ENCODE data around the gene ACACB. TPM values are rescaled to one million over a fixed set of nuclear protein-coding genes. Genes with fewer than 3 reads are reported as not detected.

Gene ACACB
- polyA plus RNA-seq, 2 of the 4 experiments (the other 2 are of a cell fraction): 6.8 to 7.6 TPM

DNA sequence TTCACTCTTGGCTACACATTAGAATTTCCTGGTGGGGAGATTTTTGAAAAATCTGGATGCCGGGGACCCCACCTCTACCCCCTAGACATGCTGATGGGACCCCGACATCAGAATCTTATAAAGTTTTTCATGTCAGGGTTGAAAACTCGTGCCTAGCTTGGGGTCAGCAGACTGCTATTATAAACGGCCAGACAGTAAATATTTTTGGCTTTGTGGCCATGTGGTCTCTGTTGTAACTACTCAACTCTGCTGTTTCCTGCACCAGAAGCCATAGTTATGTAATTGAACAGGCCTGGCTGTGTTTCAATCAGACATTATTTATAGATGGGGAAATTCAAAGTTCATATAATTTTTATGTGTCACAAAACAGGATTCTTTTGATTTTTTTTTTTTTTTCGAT lies 41.6 kb downstream of the ACACB start:
- CTCF ChIA-PET: interaction anchor here (0.7 kb wide), 1 partner anchor 33 kb away, joined by 3 read pairs; no protein-coding TSS in a partner anchor
- TF ChIP-seq POLR2A (IDR thresholded peaks at IDR 0.05; ENCODE audit: low read length) (no peak), TFCP2L1 (CRISPR knock-in tag; IDR thresholded peaks at IDR 0.05) (no peak)

DNA sequence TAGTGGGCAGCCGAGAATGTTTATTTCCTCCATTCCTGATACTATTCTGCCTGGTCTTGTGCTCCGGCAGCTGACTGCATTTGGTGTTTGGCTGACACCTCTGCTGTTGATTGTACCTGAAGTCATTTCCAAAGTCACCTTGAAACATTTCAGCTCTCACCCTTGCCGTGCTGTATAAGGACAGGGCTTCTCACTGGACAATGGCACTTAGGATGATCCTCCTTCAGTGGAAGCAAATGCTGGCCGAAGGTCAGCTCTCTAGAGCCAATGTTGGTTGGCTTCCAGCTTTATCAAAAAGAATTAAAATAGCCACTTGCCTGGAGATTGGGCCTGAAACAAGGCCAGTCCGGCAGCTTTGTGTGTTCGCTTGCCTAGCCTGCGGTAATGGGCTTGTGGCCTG lies 44.0 kb downstream of the ACACB start:
- 91% methylated on average over 7 of the region's 7 CpGs for WGBS (ENCODE audit: missing lambda C conversion rate)
- Histone ChIP-seq H3K4me3 (no peak overlapping the region), H3K27ac (no peak overlapping the region), H3K4me1 (peaks cover 3% of the 10 kb centered on the region; the same call in 2 of the 3 replicates), H3K9me3 (no peaks in the 10 kb centered on the region), H3K4me2 (no peak overlapping the region)
- TF ChIP-seq, protein P1, sequence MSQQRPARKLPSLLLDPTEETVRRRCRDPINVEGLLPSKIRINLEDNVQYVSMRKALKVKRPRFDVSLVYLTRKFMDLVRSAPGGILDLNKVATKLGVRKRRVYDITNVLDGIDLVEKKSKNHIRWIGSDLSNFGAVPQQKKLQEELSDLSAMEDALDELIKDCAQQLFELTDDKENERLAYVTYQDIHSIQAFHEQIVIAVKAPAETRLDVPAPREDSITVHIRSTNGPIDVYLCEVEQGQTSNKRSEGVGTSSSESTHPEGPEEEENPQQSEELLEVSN (IDR thresholded peaks at IDR 0.05; ENCODE audit: borderline replicate concordance, low read depth): no peak
- no peak for TF ChIP-seq EP300 (IDR thresholded peaks at IDR 0.05)
- TF ChIP-seq, protein P2, sequence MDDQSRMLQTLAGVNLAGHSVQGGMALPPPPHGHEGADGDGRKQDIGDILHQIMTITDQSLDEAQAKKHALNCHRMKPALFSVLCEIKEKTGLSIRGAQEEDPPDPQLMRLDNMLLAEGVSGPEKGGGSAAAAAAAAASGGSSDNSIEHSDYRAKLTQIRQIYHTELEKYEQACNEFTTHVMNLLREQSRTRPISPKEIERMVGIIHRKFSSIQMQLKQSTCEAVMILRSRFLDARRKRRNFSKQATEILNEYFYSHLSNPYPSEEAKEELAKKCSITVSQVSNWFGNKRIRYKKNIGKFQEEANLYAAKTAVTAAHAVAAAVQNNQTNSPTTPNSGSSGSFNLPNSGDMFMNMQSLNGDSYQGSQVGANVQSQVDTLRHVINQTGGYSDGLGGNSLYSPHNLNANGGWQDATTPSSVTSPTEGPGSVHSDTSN (IDR thresholded peaks at IDR 0.05): no peak
- TF ChIP-seq CHD4 (IDR thresholded peaks at IDR 0.05; ENCODE audit: borderline replicate concordance): no peak
- TF ChIP-seq NPAS2 (CRISPR knock-in tag; IDR thresholded peaks at IDR 0.05; ENCODE audit: borderline replicate concordance): no peak
- TF ChIP-seq, protein P3, sequence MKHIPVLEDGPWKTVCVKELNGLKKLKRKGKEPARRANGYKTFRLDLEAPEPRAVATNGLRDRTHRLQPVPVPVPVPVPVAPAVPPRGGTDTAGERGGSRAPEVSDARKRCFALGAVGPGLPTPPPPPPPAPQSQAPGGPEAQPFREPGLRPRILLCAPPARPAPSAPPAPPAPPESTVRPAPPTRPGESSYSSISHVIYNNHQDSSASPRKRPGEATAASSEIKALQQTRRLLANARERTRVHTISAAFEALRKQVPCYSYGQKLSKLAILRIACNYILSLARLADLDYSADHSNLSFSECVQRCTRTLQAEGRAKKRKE (CRISPR knock-in tag; IDR thresholded peaks at IDR 0.05; ENCODE audit: low read depth): no peak
- TF ChIP-seq HOXB13 (CRISPR knock-in tag; IDR thresholded peaks at IDR 0.05; ENCODE audit: low read depth): no peak
- TF ChIP-seq HEYL (CRISPR knock-in tag; IDR thresholded peaks at IDR 0.05): no peak
- no peak for TF ChIP-seq ESRRA (IDR thresholded peaks at IDR 0.05; ENCODE audit: borderline replicate concordance, low read length)
- TF ChIP-seq CEBPB (IDR thresholded peaks at IDR 0.05): no peak
- no peak for TF ChIP-seq ZNF302 (CRISPR knock-in tag; IDR thresholded peaks at IDR 0.05)
- TF ChIP-seq POLR2AphosphoS2 (conservative IDR thresholded peaks at IDR 0.05; ENCODE audit: low read length): no peak
- no peak for TF ChIP-seq SREBF2 (IDR thresholded peaks at IDR 0.05)
- TF ChIP-seq, protein P4, sequence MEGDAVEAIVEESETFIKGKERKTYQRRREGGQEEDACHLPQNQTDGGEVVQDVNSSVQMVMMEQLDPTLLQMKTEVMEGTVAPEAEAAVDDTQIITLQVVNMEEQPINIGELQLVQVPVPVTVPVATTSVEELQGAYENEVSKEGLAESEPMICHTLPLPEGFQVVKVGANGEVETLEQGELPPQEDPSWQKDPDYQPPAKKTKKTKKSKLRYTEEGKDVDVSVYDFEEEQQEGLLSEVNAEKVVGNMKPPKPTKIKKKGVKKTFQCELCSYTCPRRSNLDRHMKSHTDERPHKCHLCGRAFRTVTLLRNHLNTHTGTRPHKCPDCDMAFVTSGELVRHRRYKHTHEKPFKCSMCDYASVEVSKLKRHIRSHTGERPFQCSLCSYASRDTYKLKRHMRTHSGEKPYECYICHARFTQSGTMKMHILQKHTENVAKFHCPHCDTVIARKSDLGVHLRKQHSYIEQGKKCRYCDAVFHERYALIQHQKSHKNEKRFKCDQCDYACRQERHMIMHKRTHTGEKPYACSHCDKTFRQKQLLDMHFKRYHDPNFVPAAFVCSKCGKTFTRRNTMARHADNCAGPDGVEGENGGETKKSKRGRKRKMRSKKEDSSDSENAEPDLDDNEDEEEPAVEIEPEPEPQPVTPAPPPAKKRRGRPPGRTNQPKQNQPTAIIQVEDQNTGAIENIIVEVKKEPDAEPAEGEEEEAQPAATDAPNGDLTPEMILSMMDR (IDR thresholded peaks at IDR 0.05): no peak
- POLR2A ChIA-PET: no interaction called here
- no peak for FAIRE-seq
- CTCF ChIA-PET: interaction anchor here (0.9 kb wide), 1 partner anchor 14 kb away, joined by 4 read pairs; no protein-coding TSS in a partner anchor
- ATAC-seq: no peak
- DNase-seq (ENCODE audit: low read depth in 1 of 2, low spot score in 1 of 2): no peak

More for the DNA sequence above, 41.6 kb downstream of the ACACB start:
- POLR2A ChIA-PET: no interaction called here
- no peak overlapping the region for H3K27ac ChIP-seq
- DNase-seq (ENCODE audit: low read depth in 1 of 2, low spot score in 1 of 2) (no peak), FAIRE-seq (no peak), ATAC-seq (no peak)
- H3K9me3 ChIP-seq: no peaks in the 10 kb centered on the region
- WGBS (ENCODE audit: missing lambda C conversion rate): 70% methylated on average over 5 of the region's 5 CpGs
- no peak overlapping the region for H3K4me2 ChIP-seq
- peaks cover 6% of the 10 kb centered on the region; the same call in 2 of the 3 replicates for H3K4me1 ChIP-seq
- no peak overlapping the region for H3K4me3 ChIP-seq

DNA sequence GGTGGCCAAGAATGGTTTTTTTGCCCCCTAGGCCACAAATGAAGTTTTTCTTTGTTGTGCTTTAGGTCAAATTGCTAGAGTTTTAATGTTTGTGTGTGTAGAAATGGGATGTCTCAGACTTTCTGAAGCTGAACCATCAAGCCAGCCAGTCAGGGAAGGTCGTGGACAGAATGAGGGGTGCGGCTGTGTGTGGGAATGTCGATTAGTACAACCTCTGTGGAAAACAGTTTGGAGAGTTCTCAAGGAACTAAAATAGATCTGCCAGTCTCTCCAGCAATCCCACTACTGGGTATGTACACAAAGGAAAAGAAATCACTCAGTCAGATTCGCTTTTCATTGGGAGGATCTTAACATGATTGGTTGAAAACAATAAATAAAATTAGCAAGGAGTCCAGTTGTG lies 44.5 kb downstream of the ACACB start:
- no peak overlapping the region for H3K27ac ChIP-seq
- ATAC-seq (no peak), FAIRE-seq (no peak), DNase-seq (ENCODE audit: low read depth in 1 of 2, low spot score in 1 of 2) (no peak)
- no peaks in the 10 kb centered on the region for H3K9me3 ChIP-seq
- CTCF ChIA-PET: interaction anchor here (0.9 kb wide), 1 partner anchor 13 kb away, joined by 4 read pairs; no protein-coding TSS in a partner anchor
- 91% methylated on average over 4 of the region's 4 CpGs for WGBS (ENCODE audit: missing lambda C conversion rate)
- POLR2A ChIA-PET: no interaction called here
- no peak overlapping the region for H3K4me2 ChIP-seq
- H3K4me1 ChIP-seq: no peaks in the 10 kb centered on the region; the same call in 2 of the 3 replicates
- H3K4me3 ChIP-seq: no peak overlapping the region
- TF ChIP-seq MAFK (IDR thresholded peaks at IDR 0.05; ENCODE audit: partially characterized antibody) (no peak), CBX2 (IDR thresholded peaks at IDR 0.05; ENCODE audit: borderline replicate concordance, low read depth) (no peak), POLR2A (IDR thresholded peaks at IDR 0.05; ENCODE audit: low read length) (no peak), RNF2 (IDR thresholded peaks at IDR 0.05; ENCODE audit: borderline replicate concordance, low read depth) (no peak), NFE2L2 (conservative IDR thresholded peaks at IDR 0.05; ENCODE audit: low read length) (no peak), SREBF2 (IDR thresholded peaks at IDR 0.05) (no peak), HDAC2 (IDR thresholded peaks at IDR 0.05) (no peak), ZC3H11A (IDR thresholded peaks at IDR 0.05) (no peak), NR3C1 (IDR thresholded peaks at IDR 0.05) (no peak)
- TF ChIP-seq, protein P5, sequence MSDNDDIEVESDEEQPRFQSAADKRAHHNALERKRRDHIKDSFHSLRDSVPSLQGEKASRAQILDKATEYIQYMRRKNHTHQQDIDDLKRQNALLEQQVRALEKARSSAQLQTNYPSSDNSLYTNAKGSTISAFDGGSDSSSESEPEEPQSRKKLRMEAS (IDR thresholded peaks at IDR 0.05): no peak
- TF ChIP-seq, protein P2 (IDR thresholded peaks at IDR 0.05): no peak
- TF ChIP-seq, protein P6, sequence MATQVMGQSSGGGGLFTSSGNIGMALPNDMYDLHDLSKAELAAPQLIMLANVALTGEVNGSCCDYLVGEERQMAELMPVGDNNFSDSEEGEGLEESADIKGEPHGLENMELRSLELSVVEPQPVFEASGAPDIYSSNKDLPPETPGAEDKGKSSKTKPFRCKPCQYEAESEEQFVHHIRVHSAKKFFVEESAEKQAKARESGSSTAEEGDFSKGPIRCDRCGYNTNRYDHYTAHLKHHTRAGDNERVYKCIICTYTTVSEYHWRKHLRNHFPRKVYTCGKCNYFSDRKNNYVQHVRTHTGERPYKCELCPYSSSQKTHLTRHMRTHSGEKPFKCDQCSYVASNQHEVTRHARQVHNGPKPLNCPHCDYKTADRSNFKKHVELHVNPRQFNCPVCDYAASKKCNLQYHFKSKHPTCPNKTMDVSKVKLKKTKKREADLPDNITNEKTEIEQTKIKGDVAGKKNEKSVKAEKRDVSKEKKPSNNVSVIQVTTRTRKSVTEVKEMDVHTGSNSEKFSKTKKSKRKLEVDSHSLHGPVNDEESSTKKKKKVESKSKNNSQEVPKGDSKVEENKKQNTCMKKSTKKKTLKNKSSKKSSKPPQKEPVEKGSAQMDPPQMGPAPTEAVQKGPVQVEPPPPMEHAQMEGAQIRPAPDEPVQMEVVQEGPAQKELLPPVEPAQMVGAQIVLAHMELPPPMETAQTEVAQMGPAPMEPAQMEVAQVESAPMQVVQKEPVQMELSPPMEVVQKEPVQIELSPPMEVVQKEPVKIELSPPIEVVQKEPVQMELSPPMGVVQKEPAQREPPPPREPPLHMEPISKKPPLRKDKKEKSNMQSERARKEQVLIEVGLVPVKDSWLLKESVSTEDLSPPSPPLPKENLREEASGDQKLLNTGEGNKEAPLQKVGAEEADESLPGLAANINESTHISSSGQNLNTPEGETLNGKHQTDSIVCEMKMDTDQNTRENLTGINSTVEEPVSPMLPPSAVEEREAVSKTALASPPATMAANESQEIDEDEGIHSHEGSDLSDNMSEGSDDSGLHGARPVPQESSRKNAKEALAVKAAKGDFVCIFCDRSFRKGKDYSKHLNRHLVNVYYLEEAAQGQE (IDR thresholded peaks at IDR 0.05): no peak
